Astrocyte (in vitro differentiated cells and primary cell): ENCODE data around the gene CMPK1.

Source experiments
- CTCF ChIP-seq: IDR thresholded peaks from 2 replicates; pipeline ENCODE4 v1.5.1; 2011; ENCODE audit warnings: low read depth, mild to moderate bottlenecking, inconsistent platforms, low read length, moderate library complexity; ENCODE audit not compliant: insufficient read depth
- EZH2 ChIP-seq: IDR thresholded peaks from 2 replicates; pipeline ENCODE4 v1.6.1; 2012; ENCODE audit warnings: mild to moderate bottlenecking, low read length, inconsistent platforms; ENCODE audit not compliant: insufficient read depth

GRCh38 chr1:47330212-47330611 lies 3.4 kb upstream of the CMPK1 start:
- TF ChIP-seq CTCF (no peak), EZH2 (no peak)
